Fibroblast of villous mesenchyme (primary cell): ENCODE data around the gene CYP2F1. TPM values are rescaled to one million over a fixed set of nuclear protein-coding genes. Genes with fewer than 3 reads are reported as not detected.
"Not testable (repeated sequence)": the region's sequence is repeated elsewhere in the genome, so short reads cannot be mapped to it uniquely, and the experiment has no call there.

Experiments
- DNase-seq: peaks from one replicate; pipeline ENCODE4 v3.0.0-alpha.2; 2010; ENCODE audit warnings: low read depth
- H3K4me3 ChIP-seq: 2 replicates; pipeline ENCODE4 v1.5.1; 2011; ENCODE audit warnings: low read depth, mild to moderate bottlenecking, low read length
- CTCF ChIP-seq: IDR thresholded peaks from 2 replicates; pipeline ENCODE4 v1.5.1; 2012; ENCODE audit warnings: low read depth, mild to moderate bottlenecking, low read length; ENCODE audit not compliant: insufficient read depth
- total RNA-seq: library from RNA; depleted of rRNA; stranded (reverse); fragments of >200 nt; gene quantifications from 2 replicates; pipeline ENCODE4 v1.2.3, GENCODE V29; 2012

Gene CYP2F1
- total RNA-seq, 1 donor = not detected

GRCh38 chr19:41111296-41111695 lies 2.9 kb upstream of the CYP2F1 start:
- DNase-seq = no peak
- no peak for TF ChIP-seq CTCF
- H3K4me3 ChIP-seq = no peak overlapping the region

DNA sequence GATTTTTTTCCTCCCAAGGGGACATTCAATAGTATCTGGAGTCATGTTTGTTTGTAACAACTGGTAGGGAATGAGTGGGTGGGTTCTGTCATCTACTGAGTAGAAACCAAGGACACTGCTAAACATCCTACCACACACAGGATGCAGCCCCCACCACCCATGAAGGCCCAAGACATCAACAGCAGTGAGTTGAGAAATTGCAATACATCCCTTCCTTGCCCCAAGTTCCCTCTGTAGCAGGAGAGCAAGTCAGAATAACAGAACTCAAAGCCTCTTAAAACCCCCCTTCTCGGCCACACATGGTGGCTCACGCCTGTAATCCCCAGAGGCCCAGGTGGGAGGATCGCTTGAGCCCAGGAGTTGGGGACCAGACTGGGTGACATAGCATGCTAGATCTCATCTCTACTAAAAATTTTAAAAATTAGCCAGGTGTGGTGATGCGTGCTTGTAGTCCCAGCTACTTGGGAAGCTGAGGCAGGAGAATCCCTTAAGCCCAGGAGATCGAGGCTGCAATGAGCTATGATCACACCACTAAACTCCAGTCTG lies 2.4 kb upstream of the CYP2F1 start:
- DNase-seq = no peak
- no peak overlapping the region for H3K4me3 ChIP-seq
- no peak for TF ChIP-seq CTCF

DNA sequence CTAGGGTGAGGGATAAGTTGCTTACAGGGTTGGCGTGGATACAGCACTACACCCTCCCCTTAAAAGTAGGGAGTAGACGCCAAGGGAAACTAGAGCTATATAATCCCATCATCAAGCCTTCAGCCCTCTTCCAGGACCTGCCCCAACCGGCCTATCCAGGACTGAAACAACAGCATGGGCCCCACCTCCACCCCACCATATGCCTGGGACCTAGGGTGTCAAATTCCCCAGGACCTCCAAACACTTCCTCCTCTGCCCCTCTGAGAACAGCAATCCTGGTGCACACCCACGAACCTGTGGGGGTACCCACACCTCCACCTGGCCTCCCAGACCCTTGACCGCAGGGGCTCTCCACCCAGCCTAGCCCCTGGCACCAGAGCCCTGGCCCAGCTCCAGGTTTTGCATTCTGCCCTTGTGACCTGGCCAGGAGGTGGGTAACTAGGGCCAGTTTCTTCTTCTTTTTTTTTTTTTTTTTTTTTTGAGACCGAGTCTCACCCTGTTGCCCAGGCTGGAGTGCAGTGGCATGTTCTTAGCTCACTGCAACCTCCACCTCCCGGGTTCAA lies 1.4 kb upstream of the CYP2F1 start:
- no peak for TF ChIP-seq CTCF
- H3K4me3 ChIP-seq = no peak overlapping the region
- DNase-seq = no peak

DNA sequence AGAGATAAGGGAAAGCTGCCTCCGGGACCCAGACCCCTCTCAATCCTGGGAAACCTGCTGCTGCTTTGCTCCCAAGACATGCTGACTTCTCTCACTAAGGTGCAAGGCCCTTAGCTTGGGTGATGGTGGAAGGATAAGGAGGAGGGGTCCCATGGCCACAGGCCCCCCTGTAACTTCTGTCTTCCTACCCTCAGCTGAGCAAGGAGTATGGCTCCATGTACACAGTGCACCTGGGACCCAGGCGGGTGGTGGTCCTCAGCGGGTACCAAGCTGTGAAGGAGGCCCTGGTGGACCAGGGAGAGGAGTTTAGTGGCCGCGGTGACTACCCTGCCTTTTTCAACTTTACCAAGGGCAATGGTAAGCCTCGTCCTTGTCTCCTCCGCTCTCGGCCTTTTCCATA lies 2.0 kb downstream of the CYP2F1 start:
- H3K4me3 ChIP-seq = no peak overlapping the region
- DNase-seq = no peak
- TF ChIP-seq CTCF = no peak

GRCh38 chr19:41120929-41121911 lies 7.0 kb downstream of the CYP2F1 start:
- not testable (repeated sequence) for H3K4me3 ChIP-seq, DNase-seq

DNA sequence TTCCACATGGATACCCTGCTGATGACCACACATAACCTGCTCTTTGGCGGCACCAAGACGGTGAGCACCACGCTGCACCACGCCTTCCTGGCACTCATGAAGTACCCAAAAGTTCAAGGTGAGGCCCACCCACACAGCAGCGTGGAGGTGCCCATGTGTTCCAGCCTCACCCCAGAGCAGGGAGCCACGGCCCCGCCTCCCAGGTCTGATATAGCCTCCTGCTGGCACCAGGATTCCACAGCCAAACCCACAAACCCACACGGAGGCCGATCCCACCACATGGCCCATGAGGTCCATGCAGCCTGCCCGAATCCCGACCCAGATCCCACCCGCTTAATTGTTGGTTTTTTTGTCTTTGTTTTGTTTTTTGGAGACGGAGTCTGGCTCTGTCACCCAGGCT lies 8.6 kb downstream of the CYP2F1 start:
- H3K4me3 ChIP-seq, DNase-seq: not testable (repeated sequence)

GRCh38 chr19:41123716-41124294 lies 9.6 kb downstream of the CYP2F1 start:
- DNase-seq = peak; percentile 33
- no peak for TF ChIP-seq CTCF
- H3K4me3 ChIP-seq = no peak overlapping the region
